HEK293 (cell line): ENCODE measurements around the gene GAP43.

Experiments used
- ZFHX2 ChIP-seq: fragments of 450-650 bp; formaldehyde crosslinking; conservative IDR thresholded peaks from 2 replicates; pipeline ENCODE4 v1.5.1; 2016; ENCODE audit warnings: missing biosample characterization, missing genetic modification characterization
- ZNF23 ChIP-seq: fragments of 450-650 bp; formaldehyde crosslinking; IDR thresholded peaks from 2 replicates; pipeline ENCODE4 v1.5.1; 2016; ENCODE audit warnings: missing biosample characterization, missing genetic modification characterization, borderline replicate concordance
- TF ChIP-seq, protein P1 (sequence below): fragments of 450-650 bp; formaldehyde crosslinking; IDR thresholded peaks from 2 replicates; pipeline ENCODE4 v1.5.0; 2017; ENCODE audit warnings: missing biosample characterization, missing genetic modification characterization, borderline replicate concordance

DNA sequence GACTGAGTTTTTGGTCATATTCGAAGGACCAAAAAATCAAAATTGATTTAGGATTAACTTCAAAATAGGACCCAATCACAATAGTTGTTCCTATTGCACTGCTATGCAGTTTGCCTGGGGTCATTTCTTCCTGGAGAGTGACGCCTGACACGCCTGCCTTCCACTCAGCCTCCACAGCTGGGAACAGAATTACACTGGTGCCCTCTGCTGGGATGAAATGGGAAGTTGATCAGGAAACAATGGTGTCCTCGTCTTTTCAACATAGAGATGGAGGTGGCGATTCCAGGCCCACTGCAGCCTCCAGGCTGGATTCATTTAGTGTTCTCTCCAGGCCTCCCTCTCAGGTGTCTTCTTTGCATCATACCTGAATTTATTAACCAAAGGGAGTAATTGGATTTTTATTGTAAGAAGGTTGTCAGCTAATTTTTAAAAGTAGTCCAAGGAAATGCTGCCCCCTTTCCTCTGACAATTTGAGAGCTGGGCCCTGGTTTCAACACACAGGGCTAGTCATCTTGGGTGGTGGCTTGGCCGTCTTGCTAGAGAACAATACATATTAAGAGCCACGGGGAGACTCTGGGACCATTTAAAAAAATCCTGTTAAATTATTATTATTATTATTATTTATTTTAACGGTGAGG lies 69.7 kb downstream of the GAP43 start:
- TF ChIP-seq ZFHX2 (tag by site-specific recombination) (no peak), ZNF23 (no peak)
- TF ChIP-seq, protein P1, sequence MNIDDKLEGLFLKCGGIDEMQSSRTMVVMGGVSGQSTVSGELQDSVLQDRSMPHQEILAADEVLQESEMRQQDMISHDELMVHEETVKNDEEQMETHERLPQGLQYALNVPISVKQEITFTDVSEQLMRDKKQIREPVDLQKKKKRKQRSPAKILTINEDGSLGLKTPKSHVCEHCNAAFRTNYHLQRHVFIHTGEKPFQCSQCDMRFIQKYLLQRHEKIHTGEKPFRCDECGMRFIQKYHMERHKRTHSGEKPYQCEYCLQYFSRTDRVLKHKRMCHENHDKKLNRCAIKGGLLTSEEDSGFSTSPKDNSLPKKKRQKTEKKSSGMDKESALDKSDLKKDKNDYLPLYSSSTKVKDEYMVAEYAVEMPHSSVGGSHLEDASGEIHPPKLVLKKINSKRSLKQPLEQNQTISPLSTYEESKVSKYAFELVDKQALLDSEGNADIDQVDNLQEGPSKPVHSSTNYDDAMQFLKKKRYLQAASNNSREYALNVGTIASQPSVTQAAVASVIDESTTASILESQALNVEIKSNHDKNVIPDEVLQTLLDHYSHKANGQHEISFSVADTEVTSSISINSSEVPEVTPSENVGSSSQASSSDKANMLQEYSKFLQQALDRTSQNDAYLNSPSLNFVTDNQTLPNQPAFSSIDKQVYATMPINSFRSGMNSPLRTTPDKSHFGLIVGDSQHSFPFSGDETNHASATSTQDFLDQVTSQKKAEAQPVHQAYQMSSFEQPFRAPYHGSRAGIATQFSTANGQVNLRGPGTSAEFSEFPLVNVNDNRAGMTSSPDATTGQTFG = no peak
